NCI-H510A (cell line): ENCODE data around the gene HIC1.

Source experiments
- DNase-seq: peaks from one replicate; lab custom pipeline; 2025; lab: John Stamatoyannopoulos, UW

HIC1 gene

DNA sequence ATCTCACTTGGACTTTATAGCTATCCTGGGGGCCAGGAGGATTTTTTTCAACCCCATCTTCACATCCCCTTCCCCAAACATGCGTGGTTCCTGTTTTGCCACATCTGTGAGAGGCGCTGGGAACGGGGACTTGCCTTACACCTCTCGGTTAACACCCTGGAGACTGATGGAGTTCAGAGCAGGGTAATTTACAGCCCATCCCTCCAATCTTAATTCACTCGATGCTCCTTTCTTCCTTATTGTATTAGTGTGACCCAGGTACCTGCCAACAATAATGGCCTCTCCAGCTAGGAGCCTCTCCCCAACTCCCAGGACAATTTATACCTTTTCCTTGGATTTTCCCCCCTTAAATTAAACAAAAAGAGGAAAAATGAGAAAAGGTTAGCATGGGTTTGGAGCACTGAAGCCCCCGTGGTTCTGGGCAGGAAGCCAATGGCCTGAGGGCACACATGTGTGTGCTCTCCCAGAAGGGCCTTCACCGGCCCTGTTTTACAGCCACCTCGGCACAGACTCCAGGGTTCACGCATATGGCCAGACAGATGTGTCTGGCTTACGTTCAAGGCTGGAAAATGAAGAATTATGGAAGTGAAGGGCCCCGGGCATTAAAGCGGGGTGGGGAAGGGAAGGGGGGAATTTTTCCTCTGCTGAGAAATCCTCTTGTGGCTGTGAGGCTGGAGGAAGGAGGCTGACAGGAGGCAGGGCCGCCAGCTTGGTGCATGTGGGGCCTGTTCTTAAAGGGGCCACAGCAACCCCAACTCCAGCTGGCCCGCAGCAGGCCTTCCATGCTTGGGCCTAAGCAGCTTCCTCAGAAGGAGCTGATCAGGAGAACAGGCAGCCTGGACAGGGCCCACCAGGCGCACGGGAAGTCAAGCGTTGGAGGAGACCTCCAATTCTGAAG is 21.4 kb downstream of the HIC1 start:
- DNase-seq, result no peak

DNA sequence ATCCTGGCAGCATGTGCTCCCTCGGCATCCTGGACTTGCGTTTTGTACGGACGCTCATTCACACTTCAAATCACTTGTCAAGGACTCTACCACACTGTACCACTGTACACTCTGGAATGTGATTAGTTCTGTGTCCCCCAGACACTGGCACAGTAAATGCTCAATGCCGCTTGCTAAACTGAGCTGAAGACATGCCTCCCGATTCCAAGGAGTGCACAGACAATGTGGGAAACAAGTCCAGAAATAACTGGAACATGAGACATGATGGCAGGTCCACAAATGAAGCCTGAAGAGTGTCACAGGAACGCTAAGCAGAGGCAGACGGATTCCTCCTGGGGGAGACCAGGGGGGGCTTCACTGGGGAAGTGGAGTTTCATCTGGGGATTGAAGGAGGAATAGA is 22.1 kb downstream of the HIC1 start:
- DNase-seq, result no peak

DNA sequence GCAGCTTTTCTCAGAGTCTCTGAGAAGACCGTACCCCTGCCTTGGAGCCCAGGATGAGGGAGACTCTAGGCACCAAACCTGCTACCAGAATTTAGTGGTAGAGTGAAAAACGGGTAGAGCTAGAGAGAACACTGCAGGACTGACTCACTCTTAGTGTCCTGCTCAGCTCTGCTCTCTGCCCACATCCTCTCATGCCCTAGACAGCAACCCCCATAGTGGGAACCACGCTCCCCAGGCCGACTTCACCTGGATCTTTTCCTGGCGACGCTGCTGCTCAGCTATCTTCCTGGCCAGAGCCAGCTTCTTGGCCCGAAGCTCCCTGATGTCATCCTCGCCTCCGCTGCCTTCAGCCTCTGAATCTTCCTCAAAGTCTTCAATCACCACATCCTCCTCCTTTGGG is 26.7 kb downstream of the HIC1 start:
- no peak for DNase-seq

DNA sequence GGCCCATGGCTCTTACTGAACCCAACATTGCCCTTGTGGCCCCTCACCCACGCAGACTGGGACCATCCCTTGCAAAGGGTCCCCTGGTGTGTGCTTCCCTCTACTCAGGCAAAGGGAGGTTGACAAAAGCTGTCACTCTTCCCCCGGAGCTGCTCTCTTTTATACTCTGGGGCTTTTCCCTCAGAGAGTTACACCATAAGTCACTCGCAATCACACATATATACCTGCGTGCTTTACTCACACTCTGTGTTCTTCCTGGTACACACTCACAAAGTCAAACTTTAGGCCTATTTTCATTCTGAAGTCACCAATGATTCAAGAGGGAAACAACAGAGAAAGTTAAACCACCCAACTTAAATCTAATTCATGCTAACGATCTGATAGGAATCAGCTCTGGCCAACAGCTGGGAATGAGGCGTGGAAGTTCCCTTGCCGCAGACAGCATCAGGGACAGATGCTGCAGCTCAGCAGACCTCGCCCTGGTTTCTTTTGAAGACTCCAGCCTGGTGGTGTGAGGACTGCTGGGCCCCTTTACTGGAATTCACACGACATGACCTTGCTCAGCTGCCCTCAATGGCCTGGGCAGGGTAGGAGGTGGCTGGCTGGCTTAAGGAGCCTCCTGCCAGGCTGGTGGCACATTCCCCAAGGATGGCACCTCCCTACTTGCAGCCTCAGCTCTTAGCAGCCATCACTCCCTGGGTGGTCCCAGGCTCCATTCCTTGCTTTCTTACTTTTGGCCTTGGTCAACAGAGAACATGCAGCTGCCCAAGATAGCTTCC is 27.3 kb downstream of the HIC1 start:
- no peak for DNase-seq

DNA sequence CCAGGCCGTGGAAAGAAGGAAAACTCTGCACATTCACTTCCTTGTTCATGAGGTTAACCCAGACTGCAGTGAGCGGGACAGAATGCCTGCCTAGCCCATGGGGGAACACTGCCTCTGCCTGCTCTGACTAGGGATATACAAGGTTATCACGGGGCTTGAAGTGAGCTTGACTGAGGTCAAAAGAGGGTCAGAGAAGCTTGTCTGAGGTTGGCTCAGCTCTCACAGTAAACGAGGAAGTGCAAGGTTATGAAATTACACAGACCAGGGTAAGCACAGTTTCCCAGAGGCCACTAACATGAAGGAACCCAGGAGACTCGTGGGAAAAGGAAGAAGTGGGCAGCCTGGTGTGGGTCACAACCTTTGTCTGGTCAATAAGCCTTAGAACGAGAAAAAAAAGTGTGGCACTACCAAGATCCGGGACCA is 28.7 kb downstream of the HIC1 start:
- DNase-seq, result no peak

DNA sequence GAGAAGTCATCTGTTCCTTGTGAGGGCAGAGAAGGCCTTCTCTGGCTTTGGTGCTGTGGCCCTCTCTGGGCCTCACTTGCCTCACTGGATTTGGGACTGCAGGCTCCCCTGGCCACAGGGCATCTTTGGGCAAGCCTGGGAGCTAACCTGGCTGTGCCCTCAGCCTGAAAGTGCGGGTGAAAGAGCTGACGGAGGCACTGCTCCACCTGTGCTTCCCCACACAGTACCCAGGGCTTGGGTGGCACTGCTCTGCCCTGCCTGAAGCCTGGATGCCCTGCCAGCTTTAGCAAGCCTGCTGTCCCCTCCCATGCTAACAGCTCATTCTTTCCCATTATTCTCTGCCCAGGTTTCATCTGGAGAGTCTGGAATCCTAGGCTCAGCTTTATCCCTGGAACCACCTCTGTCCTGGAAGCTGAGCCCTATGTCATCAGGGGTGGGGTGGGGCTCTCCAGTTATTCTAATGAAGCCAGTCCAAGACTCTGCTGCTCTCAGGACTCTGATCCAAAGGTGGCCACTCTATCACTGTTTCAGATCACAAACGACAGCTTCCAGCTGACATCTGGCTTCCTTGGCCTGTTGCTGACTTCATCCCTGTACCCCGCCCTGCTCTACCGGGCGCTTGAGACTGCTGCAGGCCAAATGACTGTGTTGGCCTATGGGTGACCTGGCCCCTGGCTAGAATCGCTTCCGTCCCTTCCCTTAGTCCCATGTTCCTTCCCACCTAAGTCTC is 29.3 kb downstream of the HIC1 start:
- DNase-seq, result no peak

DNA sequence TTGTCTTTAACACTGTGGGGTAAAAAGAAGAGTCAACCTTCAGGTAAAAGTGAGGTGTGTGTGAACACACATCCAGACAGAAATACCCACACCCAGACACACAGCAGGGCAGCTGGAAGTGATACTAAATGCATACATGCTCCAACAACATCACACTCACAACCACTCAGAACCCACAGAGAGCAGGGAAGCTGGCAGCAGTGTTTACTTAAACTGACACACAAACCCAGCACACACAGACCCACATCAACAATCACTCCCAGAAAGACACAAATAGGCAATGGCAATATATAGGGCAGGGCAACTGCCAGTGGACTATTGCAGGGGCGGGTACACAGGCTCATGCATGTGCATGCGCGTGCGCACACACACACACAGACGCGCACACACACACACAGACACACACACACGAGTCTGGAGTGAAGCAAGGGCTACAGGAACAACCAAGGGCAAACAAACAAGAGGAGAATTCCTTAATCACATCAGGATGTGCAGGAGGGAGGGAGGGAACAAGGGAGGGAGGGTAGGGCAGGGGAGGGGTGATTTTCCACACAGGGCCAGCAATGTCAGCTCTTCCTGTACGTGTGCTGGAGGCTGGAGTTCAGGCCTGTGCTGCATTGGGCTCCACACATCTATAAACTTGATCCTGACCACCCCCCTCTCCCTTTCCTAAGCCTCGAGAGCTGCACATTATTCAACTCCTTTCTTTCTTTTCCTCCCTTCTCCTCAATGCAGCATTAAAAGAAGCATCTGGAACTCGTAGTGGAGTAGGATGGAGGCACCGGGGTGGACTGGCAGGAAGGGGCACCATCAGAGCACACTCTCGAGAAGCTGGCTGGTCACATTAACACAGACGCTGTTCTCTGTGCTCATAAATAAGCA is 30.1 kb downstream of the HIC1 start:
- no peak for DNase-seq

DNA sequence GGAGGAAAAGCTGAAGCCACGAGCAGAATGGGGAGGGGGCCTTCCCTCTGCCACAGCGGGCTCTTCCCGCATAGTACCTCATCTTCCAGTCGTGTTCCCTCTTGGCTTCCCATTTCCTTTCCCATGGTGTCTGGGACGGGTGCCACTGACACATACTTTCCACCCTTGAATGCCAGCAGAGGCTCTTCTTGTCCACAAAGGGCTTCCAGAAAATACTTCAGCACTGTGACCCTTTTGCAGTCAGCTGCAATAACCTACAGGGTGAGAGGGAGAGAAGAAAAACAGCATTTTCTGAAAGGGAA is 30.7 kb downstream of the HIC1 start:
- no peak for DNase-seq

DNA sequence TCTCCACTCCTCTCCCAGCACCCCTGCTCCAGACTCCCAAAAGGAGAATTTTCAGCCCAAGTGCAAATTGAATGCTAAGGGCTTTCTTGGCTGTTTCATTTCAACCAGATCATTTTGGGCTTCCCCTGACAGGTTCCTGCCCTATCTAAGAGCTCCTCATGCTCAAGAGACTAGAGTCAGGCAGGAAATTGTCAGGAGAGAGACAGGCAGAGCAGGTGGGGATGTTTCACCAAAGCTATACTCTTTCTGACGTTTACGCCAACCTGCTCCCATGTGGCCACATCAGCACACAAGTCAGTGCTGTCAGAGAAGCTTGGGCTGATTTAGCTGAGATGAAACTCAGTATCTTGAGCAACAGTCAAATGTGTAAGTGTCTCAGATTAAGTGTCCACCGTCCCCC is 31.4 kb downstream of the HIC1 start:
- DNase-seq, result no peak

DNA sequence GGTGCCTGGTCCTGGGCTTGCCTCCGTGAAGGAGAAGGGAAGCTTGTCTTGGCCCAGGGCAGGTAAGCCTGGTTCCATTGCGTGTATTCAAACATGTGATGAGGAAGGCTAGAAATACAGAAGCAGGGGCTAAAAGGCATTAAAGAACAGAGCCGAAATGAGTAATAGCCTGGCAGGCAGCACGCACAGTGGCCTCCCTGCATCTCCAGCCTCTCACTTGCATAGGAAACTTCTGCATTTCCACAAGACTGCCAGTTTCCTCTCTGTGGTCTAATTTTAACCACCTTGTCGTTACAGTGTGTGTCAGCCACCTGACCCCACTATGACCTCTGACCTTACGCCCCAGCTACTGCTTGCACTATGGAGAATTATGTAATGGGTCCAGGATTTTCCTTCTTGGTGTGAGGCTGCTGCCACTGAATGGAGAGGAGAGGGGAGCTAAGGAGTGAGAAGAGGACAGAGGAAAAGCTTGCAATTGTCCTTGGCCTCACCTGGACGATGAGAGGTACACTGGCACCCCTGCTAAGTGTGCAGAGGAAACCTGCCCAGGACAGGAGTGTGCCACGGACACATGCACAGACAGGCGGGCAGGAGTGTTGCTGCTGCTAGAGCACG is 32.8 kb downstream of the HIC1 start:
- DNase-seq, result no peak

DNA sequence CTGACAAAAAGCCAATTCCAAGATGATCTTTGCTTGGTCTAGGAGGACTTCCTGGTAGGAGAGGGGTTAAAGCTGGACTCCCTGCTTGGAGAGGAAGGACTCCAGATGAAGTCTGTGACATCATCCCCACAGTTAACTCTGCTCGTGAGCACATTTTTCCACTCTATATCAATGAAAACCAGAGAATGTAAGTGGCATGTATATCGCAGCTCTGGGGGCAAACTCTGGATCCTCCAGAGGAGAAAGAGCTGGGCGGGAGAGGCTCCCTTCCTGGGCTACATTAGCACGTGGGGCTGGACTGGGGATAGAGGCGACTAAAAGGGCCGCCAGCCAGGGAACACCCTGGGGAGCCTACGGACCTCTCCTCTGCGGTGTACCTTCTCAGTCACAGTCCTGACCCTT is 34.1 kb downstream of the HIC1 start:
- no peak for DNase-seq

DNA sequence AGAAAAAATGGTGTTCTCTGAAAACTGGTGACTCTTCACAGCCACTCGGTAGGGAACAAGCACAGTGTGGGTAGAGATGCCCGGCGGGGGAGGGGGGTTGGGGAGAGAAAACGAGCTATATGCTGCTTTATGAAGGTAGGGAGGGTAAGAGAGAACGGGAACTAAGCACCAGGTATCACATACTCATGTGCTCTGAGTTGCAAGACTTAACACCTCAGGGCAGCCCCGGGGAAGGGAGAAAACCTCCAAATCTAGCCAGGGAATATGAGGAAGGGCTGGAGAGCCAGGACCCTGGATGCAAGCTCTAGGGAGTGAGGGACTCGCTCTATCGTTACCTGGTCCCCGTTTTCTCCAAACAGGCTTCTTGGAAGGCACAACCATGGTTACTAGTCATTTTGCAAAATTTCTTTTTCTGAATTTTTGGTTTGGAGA is 35.3 kb downstream of the HIC1 start:
- DNase-seq, result no peak

DNA sequence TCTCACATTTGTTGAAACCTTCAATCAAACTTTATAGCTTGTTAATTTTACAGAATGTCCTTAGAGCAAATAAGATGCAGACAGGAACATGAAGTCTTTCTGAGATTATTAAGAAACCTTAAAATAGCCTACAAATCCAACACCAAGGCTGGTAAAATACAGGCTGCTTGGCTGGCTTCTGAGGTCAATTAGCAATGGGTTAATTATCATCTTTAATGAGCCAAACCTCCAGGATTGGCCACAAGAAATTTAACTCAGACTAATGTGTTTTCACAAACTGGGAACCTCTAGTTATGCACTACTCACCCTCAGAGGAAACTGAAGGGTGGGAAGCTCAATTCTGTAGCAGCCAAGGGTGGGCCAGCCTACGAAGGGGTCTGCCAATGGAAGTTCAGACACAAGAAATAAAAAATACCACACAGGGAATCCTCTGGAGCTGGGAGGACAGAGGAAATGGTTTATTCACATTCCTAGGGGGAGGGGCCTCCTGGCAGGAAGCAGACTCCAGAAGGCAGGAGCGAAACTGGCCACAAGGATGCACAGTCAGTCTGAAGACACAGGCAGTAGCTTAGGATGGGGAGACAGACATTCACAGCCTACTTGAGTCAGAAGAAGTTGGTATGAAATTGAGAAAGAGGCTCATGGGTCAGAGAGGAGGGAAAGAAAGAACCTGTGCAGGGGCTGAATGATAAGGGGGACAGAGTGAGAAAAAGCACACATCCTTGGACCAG is 36.1 kb downstream of the HIC1 start:
- DNase-seq, result no peak

DNA sequence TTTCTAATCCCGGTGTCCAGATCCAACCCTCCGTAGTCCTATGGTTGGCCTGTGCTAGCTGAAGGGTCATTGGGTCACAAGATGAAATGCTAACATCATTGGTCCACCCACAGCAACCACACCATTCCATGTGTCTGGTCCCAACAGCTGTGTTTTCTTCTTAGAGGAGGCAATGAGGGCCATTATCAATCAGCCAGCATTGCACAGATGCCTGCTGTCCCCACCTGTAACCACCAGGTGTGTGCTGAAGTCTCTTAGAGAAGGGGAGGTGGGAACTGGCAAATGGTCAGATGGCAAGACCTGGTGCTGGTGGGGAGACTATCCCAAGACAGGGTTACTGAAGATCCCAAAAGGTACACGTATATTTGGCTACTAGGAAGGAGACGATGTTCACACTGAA is 37.4 kb downstream of the HIC1 start:
- no peak for DNase-seq

DNA sequence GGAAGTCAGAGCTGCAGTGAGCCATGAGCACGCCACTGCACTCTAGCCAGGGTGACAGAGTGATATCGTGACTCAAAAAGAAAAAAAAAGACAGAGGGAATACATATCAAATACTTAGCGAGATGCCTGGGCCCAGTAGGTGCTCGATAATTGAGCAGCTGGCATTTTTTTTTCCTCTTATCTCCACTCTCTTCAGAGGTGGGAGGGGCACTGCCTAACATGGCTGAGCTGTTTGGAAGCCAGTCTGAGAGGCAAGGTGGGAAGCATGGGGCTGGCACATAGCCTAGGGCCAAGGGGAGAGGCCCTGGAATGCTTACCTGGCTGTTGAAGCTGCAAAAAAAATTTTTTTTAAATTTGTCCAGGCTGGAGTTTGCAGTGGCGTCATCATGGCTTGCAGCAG is 38.4 kb downstream of the HIC1 start:
- DNase-seq, result no peak

DNA sequence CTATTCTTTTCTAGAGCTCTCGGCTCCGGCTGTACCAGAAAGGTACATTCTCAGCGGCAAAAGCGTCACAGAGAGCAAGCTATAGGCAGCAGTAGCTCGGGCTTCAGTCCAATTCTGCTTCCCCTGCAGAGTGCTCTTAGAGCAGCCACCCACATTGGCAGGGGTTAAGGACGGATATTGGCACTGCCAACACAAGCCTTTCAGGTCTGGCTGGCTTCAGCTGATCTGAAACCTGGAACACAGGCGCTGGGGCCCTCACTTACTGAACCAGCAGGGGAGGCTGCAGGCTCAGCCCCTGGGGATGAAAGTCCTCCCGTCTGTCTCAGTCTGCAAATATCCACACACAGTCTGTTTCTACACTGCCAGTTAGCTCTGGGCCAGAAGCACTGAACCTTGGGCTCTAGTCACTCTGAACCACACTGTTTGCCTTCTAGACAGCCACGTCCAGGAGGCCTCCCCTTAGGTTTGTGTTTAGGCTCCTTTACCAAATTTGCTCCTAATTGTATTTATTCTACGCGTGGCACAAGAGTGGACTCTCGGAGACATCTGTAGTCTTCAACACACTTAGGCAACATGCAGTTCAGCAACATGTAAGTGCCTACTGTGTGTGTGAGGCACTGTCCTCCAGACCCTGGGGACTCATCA is 40.1 kb downstream of the HIC1 start:
- no peak for DNase-seq

DNA sequence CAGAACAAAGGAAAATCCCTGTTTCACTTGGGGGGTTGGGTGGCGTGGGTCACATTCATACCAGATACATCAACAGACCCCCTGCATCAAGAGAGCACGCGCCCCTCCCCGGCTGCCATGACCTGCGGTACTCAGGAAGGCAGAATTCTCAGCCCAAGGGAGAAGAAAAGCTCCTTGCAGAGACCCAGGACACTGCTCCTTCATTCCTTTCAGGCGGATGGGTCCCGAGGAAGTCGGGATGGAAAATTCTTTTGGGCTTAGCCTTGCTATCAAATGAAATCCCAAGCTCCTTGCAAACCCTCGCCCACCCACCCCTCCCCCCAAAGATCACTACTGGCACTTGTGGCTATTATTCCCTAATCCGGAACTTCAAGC is 40.6 kb downstream of the HIC1 start:
- no peak for DNase-seq

DNA sequence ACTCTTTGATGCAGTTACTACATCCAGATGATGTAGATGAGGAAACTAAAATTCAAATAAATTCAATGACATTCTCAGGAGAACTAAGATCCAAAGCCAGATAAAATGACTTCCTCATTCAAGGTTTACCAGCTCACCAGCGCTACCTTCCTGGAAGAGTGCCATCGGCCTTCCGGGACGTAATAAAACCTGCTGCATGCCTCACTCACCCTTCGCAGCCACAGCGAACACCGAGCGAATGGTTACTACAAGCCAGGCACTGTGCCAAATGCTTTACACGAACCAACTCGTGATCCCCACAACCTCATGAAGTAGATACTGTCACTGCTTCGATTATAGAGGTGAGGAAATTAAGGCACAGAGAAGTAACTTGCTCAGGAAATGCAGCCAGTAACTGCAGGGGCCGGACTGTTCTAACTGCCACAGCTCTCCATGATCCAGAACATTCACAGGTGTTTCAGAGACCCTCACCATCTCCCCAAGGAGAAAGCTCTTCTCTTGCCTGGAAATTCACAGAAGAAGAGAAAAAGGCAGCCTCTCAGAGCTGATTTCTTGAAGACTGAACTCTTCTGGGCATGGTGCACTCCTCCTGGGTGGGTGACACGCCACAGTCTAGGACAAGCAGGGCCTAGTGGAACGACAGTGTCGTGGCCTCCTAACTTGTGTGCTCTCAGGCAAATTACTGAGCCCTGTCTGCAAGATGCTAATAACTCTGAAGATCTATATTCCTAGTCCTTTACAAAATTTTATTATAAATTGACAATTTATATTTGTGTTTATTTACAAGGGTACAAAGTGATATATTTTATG is 46.8 kb downstream of the HIC1 start:
- DNase-seq, result peak; percentile 4
